ENCODE results near the gene CLSTN1.

Gene CLSTN1

GRCh38 chr1:9701665-9702064 lies 122.1 kb downstream of the CLSTN1 start:
- H3K27me3 ChIP-seq (replicated peaks in 2 of 5; ENCODE audit: control insufficient read depth in 4 of 5, insufficient read depth in 5 of 5, low read length in 4 of 5) = no peaks in the 10 kb centered on the region
- POLR2A ChIA-PET = no interaction called here
- DNase-seq = no peak
- 100% methylated on average over 2 of the region's 4 CpGs for WGBS (ENCODE audit: insufficient coverage)
- H3K9me3 ChIP-seq (ENCODE audit: control extremely low read depth in 1 of 5, control insufficient read depth in 4 of 5, insufficient read depth in 2 of 5, low read depth in 1 of 5, low read length in 4 of 5) = peaks cover 0 to 13% (median 2%) of the 10 kb centered on the region in 5 experiments
- H3K36me3 ChIP-seq (ENCODE audit: control insufficient read depth in 4 of 4, insufficient read depth in 4 of 4, low read length in 3 of 4) = peaks cover 6 to 38% (median 21%) of the 10 kb centered on the region in 4 experiments
- no peak overlapping the region for H3K27ac ChIP-seq (ENCODE audit: insufficient read depth in 1 of 2, low read depth in 1 of 2, low read length in 2 of 2, poor library complexity in 1 of 2, severe bottlenecking in 2 of 2)
- H3K4me3 ChIP-seq (ENCODE audit: control insufficient read depth in 1 of 7, extremely low read depth in 1 of 7, insufficient read depth in 4 of 7, low read depth in 2 of 7, low read length in 6 of 7) = no peak overlapping the region
- CTCF ChIA-PET = interaction anchor here (0.9 to 3.8 kb wide), 2 partner anchors 19 to 23 kb away, joined by 3 to 21 read pairs; no protein-coding TSS in a partner anchor
- H3K4me1 ChIP-seq (ENCODE audit: control extremely low read depth in 1 of 4, control insufficient read depth in 4 of 4, insufficient read depth in 4 of 4, low read length in 3 of 4) = peaks cover 0 to 24% (median 10%) of the 10 kb centered on the region in 4 experiments

GRCh38 chr1:9700340-9700739 lies 123.4 kb downstream of the CLSTN1 start:
- no peak for DNase-seq
- CTCF ChIA-PET = no interaction called here

GRCh38 chr1:9699361-9699760 lies 124.4 kb downstream of the CLSTN1 start:
- H3K9me3 ChIP-seq (ENCODE audit: control extremely low read depth in 1 of 5, control insufficient read depth in 4 of 5, insufficient read depth in 2 of 5, low read depth in 1 of 5, low read length in 4 of 5) = peaks cover 0 to 13% (median 2%) of the 10 kb centered on the region in 5 experiments
- ChIA-PET CTCF (interaction anchor here (1.1 kb wide), 1 partner anchor 71 kb away, joined by 3 read pairs; no protein-coding TSS in a partner anchor), POLR2A (no interaction called here)
- 96% methylated on average over 6 of the region's 7 CpGs for WGBS (ENCODE audit: insufficient coverage)
- peaks cover 0 to 7% (median 5%) of the 10 kb centered on the region in 4 experiments for H3K4me1 ChIP-seq (ENCODE audit: control extremely low read depth in 1 of 4, control insufficient read depth in 4 of 4, insufficient read depth in 4 of 4, low read length in 3 of 4)
- no peak overlapping the region for H3K4me3 ChIP-seq (ENCODE audit: control insufficient read depth in 1 of 7, extremely low read depth in 1 of 7, insufficient read depth in 4 of 7, low read depth in 2 of 7, low read length in 6 of 7)
- H3K27ac ChIP-seq (ENCODE audit: insufficient read depth in 1 of 2, low read depth in 1 of 2, low read length in 2 of 2, poor library complexity in 1 of 2, severe bottlenecking in 2 of 2) = no peak overlapping the region
- peaks cover 6 to 45% (median 26%) of the 10 kb centered on the region in 4 experiments for H3K36me3 ChIP-seq (ENCODE audit: control insufficient read depth in 4 of 4, insufficient read depth in 4 of 4, low read length in 3 of 4)
- DNase-seq = no peak
- H3K27me3 ChIP-seq (replicated peaks in 2 of 5; ENCODE audit: control insufficient read depth in 4 of 5, insufficient read depth in 5 of 5, low read length in 4 of 5) = no peaks in the 10 kb centered on the region

More at GRCh38 chr1:9700340-9700739, 123.4 kb downstream of the CLSTN1 start:
- POLR2A ChIA-PET = no interaction called here
- Histone ChIP-seq H3K36me3 (ENCODE audit: control insufficient read depth in 4 of 4, insufficient read depth in 4 of 4, low read length in 3 of 4) (peaks cover 6 to 41% (median 22%) of the 10 kb centered on the region in 4 experiments), H3K4me3 (ENCODE audit: control insufficient read depth in 1 of 7, extremely low read depth in 1 of 7, insufficient read depth in 4 of 7, low read depth in 2 of 7, low read length in 6 of 7) (no peak overlapping the region), H3K4me1 (ENCODE audit: control extremely low read depth in 1 of 4, control insufficient read depth in 4 of 4, insufficient read depth in 4 of 4, low read length in 3 of 4) (peaks cover 0 to 17% (median 10%) of the 10 kb centered on the region in 4 experiments), H3K9me3 (ENCODE audit: control extremely low read depth in 1 of 5, control insufficient read depth in 4 of 5, insufficient read depth in 2 of 5, low read depth in 1 of 5, low read length in 4 of 5) (peaks cover 0 to 13% (median 2%) of the 10 kb centered on the region in 5 experiments), H3K27ac (ENCODE audit: insufficient read depth in 1 of 2, low read depth in 1 of 2, low read length in 2 of 2, poor library complexity in 1 of 2, severe bottlenecking in 2 of 2) (no peak overlapping the region), H3K27me3 (replicated peaks in 2 of 5; ENCODE audit: control insufficient read depth in 4 of 5, insufficient read depth in 5 of 5, low read length in 4 of 5) (no peaks in the 10 kb centered on the region)
- WGBS (ENCODE audit: insufficient coverage) = 95% methylated on average over 9 of the region's 12 CpGs

GRCh38 chr1:9696793-9697192 lies 127.0 kb downstream of the CLSTN1 start:
- Histone ChIP-seq H3K4me1 (ENCODE audit: control extremely low read depth in 1 of 4, control insufficient read depth in 4 of 4, insufficient read depth in 4 of 4, low read length in 3 of 4) (peaks cover 0 to 2% (median 0%) of the 10 kb centered on the region in 4 experiments), H3K4me3 (ENCODE audit: control insufficient read depth in 1 of 7, extremely low read depth in 1 of 7, insufficient read depth in 4 of 7, low read depth in 2 of 7, low read length in 6 of 7) (no peak overlapping the region), H3K36me3 (ENCODE audit: control insufficient read depth in 4 of 4, insufficient read depth in 4 of 4, low read length in 3 of 4) (peaks cover 11 to 47% (median 32%) of the 10 kb centered on the region in 4 experiments), H3K27me3 (replicated peaks in 2 of 5; ENCODE audit: control insufficient read depth in 4 of 5, insufficient read depth in 5 of 5, low read length in 4 of 5) (no peaks in the 10 kb centered on the region), H3K9me3 (ENCODE audit: control extremely low read depth in 1 of 5, control insufficient read depth in 4 of 5, insufficient read depth in 2 of 5, low read depth in 1 of 5, low read length in 4 of 5) (no peaks in the 10 kb centered on the region), H3K27ac (ENCODE audit: insufficient read depth in 1 of 2, low read depth in 1 of 2, low read length in 2 of 2, poor library complexity in 1 of 2, severe bottlenecking in 2 of 2) (no peak overlapping the region)
- ChIA-PET POLR2A (no interaction called here), CTCF (no interaction called here)
- 100% methylated on average over 2 of the region's 2 CpGs for WGBS (ENCODE audit: insufficient coverage)
- DNase-seq = no peak

- Histone ChIP-seq H3K4me1 (ENCODE audit: control extremely low read depth in 1 of 4, control insufficient read depth in 4 of 4, insufficient read depth in 4 of 4, low read length in 3 of 4) (peaks cover 13 to 46% (median 41%) of the 10 kb centered on the region in 4 experiments), H3K27me3 (replicated peaks in 2 of 5; ENCODE audit: control insufficient read depth in 4 of 5, insufficient read depth in 5 of 5, low read length in 4 of 5) (no peaks in the 10 kb centered on the region), H3K4me3 (ENCODE audit: control insufficient read depth in 1 of 7, extremely low read depth in 1 of 7, insufficient read depth in 4 of 7, low read depth in 2 of 7, low read length in 6 of 7) (no peak overlapping the region), H3K36me3 (ENCODE audit: control insufficient read depth in 4 of 4, insufficient read depth in 4 of 4, low read length in 3 of 4) (peaks cover 8 to 29% (median 19%) of the 10 kb centered on the region in 4 experiments), H3K27ac (ENCODE audit: insufficient read depth in 1 of 2, low read depth in 1 of 2, low read length in 2 of 2, poor library complexity in 1 of 2, severe bottlenecking in 2 of 2) (no peak overlapping the region), H3K9me3 (ENCODE audit: control extremely low read depth in 1 of 5, control insufficient read depth in 4 of 5, insufficient read depth in 2 of 5, low read depth in 1 of 5, low read length in 4 of 5) (no peaks in the 10 kb centered on the region)
- ChIA-PET CTCF (interaction anchor here (0.6 to 2.0 kb wide), 7 partner anchors 10 to 129 kb away, joined by 3 to 13 read pairs (median 3); partner anchors contain the start of gene PIK3CD), POLR2A (no interaction called here)
- DNase-seq = no peak
- 89% methylated on average over 5 of the region's 5 CpGs for WGBS (ENCODE audit: insufficient coverage)
Measured at GRCh38 chr1:9691691-9692090, 132.1 kb downstream of the CLSTN1 start.

GRCh38 chr1:9691108-9691445 lies 132.7 kb downstream of the CLSTN1 start:
- Histone ChIP-seq H3K36me3 (ENCODE audit: control insufficient read depth in 4 of 4, insufficient read depth in 4 of 4, low read length in 3 of 4) (peaks cover 8 to 29% (median 17%) of the 10 kb centered on the region in 4 experiments), H3K4me1 (ENCODE audit: control extremely low read depth in 1 of 4, control insufficient read depth in 4 of 4, insufficient read depth in 4 of 4, low read length in 3 of 4) (peaks cover 14 to 47% (median 44%) of the 10 kb centered on the region in 4 experiments), H3K27ac (ENCODE audit: insufficient read depth in 1 of 2, low read depth in 1 of 2, low read length in 2 of 2, poor library complexity in 1 of 2, severe bottlenecking in 2 of 2) (no peak overlapping the region), H3K9me3 (ENCODE audit: control extremely low read depth in 1 of 5, control insufficient read depth in 4 of 5, insufficient read depth in 2 of 5, low read depth in 1 of 5, low read length in 4 of 5) (no peaks in the 10 kb centered on the region), H3K4me3 (ENCODE audit: control insufficient read depth in 1 of 7, extremely low read depth in 1 of 7, insufficient read depth in 4 of 7, low read depth in 2 of 7, low read length in 6 of 7) (no peak overlapping the region), H3K27me3 (replicated peaks in 2 of 5; ENCODE audit: control insufficient read depth in 4 of 5, insufficient read depth in 5 of 5, low read length in 4 of 5) (no peaks in the 10 kb centered on the region)
- no peak for DNase-seq
- ChIA-PET POLR2A (no interaction called here), CTCF (interaction anchor here (0.7 to 8.3 kb wide), 7 partner anchors 10 to 63 kb away, joined by 3 to 59 read pairs (median 4); partner anchors contain the start of gene PIK3CD)
- WGBS (ENCODE audit: insufficient coverage) = 91% methylated on average over 5 of the region's 6 CpGs

- CTCF ChIA-PET = interaction anchor here (0.7 to 8.3 kb wide), 6 partner anchors 12 to 62 kb away, joined by 3 to 59 read pairs (median 4); partner anchors contain the start of gene PIK3CD
- Histone ChIP-seq H3K4me1 (ENCODE audit: control extremely low read depth in 1 of 4, control insufficient read depth in 4 of 4, insufficient read depth in 4 of 4, low read length in 3 of 4) (peaks cover 17 to 49% (median 45%) of the 10 kb centered on the region in 4 experiments), H3K4me3 (ENCODE audit: control insufficient read depth in 1 of 7, extremely low read depth in 1 of 7, insufficient read depth in 4 of 7, low read depth in 2 of 7, low read length in 6 of 7) (peak overlapping the region in 3 of 7 experiments; percentile 52 to 76 (median 60)), H3K27ac (ENCODE audit: insufficient read depth in 1 of 2, low read depth in 1 of 2, low read length in 2 of 2, poor library complexity in 1 of 2, severe bottlenecking in 2 of 2) (no peak overlapping the region), H3K9me3 (ENCODE audit: control extremely low read depth in 1 of 5, control insufficient read depth in 4 of 5, insufficient read depth in 2 of 5, low read depth in 1 of 5, low read length in 4 of 5) (no peaks in the 10 kb centered on the region), H3K36me3 (ENCODE audit: control insufficient read depth in 4 of 4, insufficient read depth in 4 of 4, low read length in 3 of 4) (peaks cover 8 to 29% (median 17%) of the 10 kb centered on the region in 4 experiments), H3K27me3 (replicated peaks in 2 of 5; ENCODE audit: control insufficient read depth in 4 of 5, insufficient read depth in 5 of 5, low read length in 4 of 5) (no peaks in the 10 kb centered on the region)
- WGBS (ENCODE audit: insufficient coverage) = 92% methylated on average over 13 of the region's 14 CpGs
- POLR2A ChIA-PET = no interaction called here
- DNase-seq = no peak
Measured at GRCh38 chr1:9690440-9691107, 133.2 kb downstream of the CLSTN1 start.

All from common myeloid progenitor, CD34-positive (primary cell).